ENCODE data around the gene PCCA.

DNA sequence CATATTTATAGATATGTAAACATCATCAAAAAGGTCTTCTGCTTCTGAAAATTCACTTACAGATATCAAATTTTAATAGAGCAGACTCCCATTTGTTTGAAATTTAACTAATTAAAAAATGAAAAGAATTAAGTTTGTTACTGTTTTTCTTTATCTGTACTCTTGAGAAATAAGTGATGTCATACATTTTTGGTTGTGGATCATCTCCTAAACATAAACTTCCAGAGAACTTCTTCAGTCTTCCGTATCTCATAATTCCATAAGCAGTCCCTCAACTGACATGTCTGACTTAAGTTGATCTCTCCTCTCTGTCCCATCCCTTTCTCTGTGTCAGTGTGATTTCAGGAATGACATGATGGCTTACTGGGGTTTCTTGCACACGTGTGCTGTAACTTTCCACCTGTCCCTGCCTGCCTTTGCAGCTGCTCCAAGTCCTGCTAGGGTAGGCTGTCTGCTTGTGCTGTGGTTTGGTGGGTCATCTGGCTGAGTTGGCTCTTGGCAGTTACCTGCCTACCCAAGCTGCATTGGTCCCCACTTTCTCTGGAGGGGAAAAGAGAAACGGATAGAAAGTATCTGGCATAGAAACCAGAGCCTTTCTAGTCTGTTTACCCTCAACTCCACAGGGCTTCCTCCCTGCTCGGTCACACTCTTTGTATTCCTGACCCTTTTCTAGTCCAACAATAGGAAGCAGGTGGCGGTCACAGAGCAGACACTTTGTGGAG is 372.6 kb downstream of the PCCA start:
- no peak for TF ChIP-seq CTCF (IDR thresholded peaks at IDR 0.05)
- TF ChIP-seq POLR2AphosphoS5 (IDR thresholded peaks at IDR 0.05) = no peak
- no peak for TF ChIP-seq POLR2A (IDR thresholded peaks at IDR 0.05)
